Inferior parietal cortex (tissue), 1 donor: ENCODE data around the gene ANKS1B.
A peak's percentile ranks its signal among the peaks of the same experiment; 100 is the strongest.
"Not testable (repeated sequence)": the region's sequence is repeated elsewhere in the genome, so short reads cannot be mapped to it uniquely, and the experiment has no call there.

ENCODE experiments used
- DNase-seq: peaks from one replicate; pipeline ENCODE4 v3.0.0-alpha.2; 2016; ENCODE audit errors: extremely low spot score

The ANKS1B gene

GRCh38 chr12:99066726-99067125 is 918.0 kb downstream of the ANKS1B start:
- DNase-seq = no peak

- no peak for DNase-seq
These were observed 921.6 kb downstream of the ANKS1B start for GRCh38 chr12:99063182-99063581.

GRCh38 chr12:99059824-99060511 is 924.8 kb downstream of the ANKS1B start:
- DNase-seq = no peak

GRCh38 chr12:99057670-99058069 is 927.1 kb downstream of the ANKS1B start:
- DNase-seq = peak; percentile 55

- DNase-seq = no peak
These were observed 928.5 kb downstream of the ANKS1B start for GRCh38 chr12:99056186-99056585.

GRCh38 chr12:99055299-99055698 is 929.4 kb downstream of the ANKS1B start:
- DNase-seq = no peak

GRCh38 chr12:99054601-99055128 is 930.1 kb downstream of the ANKS1B start:
- DNase-seq = no peak

GRCh38 chr12:99053616-99054362 is 930.9 kb downstream of the ANKS1B start:
- no peak for DNase-seq

- DNase-seq = no peak
These were observed 935.0 kb downstream of the ANKS1B start for GRCh38 chr12:99049774-99050173.

GRCh38 chr12:99045158-99045557 is 939.6 kb downstream of the ANKS1B start:
- DNase-seq = no peak

GRCh38 chr12:99043319-99043914 is 941.3 kb downstream of the ANKS1B start:
- peak; percentile 77 for DNase-seq

- no peak for DNase-seq
These were observed 942.5 kb downstream of the ANKS1B start for GRCh38 chr12:99042226-99042625.

- DNase-seq = no peak
These were observed 945.2 kb downstream of the ANKS1B start for GRCh38 chr12:99039367-99040120.

- no peak for DNase-seq
These were observed 948.2 kb downstream of the ANKS1B start for GRCh38 chr12:99036566-99036965.

GRCh38 chr12:99035803-99036202 is 948.9 kb downstream of the ANKS1B start:
- DNase-seq = no peak

GRCh38 chr12:99034201-99034600 is 950.5 kb downstream of the ANKS1B start:
- DNase-seq = not testable (repeated sequence)

- no peak for DNase-seq
These were observed 955.0 kb downstream of the ANKS1B start for GRCh38 chr12:99029511-99030271.

GRCh38 chr12:99027461-99027860 is 957.3 kb downstream of the ANKS1B start:
- no peak for DNase-seq

- DNase-seq = no peak
These were observed 957.7 kb downstream of the ANKS1B start for GRCh38 chr12:99027055-99027393.

- DNase-seq = no peak
These were observed 958.2 kb downstream of the ANKS1B start for GRCh38 chr12:99026332-99027054.

- no peak for DNase-seq
These were observed 959.9 kb downstream of the ANKS1B start for GRCh38 chr12:99024870-99025269.
